SKM-1 treated with dmso at 0.1 percent for 144 hours (cell line): ENCODE measurements around the gene TFF1.

Experiments used
- DNase-seq: peaks from one replicate; lab custom pipeline; 2025; ENCODE audit not compliant: unreplicated experiment; lab: John Stamatoyannopoulos, UW

TFF1 gene

GRCh38 chr21:42346441-42346840 is 19.9 kb downstream of the TFF1 start:
- DNase-seq: no peak

GRCh38 chr21:42344631-42345030 is 21.7 kb downstream of the TFF1 start:
- DNase-seq: no peak

GRCh38 chr21:42343963-42344510 is 22.3 kb downstream of the TFF1 start:
- DNase-seq: no peak

GRCh38 chr21:42343556-42343955 is 22.8 kb downstream of the TFF1 start:
- DNase-seq: no peak

- DNase-seq: no peak
Observed at GRCh38 chr21:42343101-42343500, 23.2 kb downstream of the TFF1 start.

GRCh38 chr21:42341776-42342542 is 24.4 kb downstream of the TFF1 start:
- DNase-seq: no peak

- DNase-seq: no peak
Observed at GRCh38 chr21:42340187-42341050, 25.9 kb downstream of the TFF1 start.

- no peak for DNase-seq
Observed at GRCh38 chr21:42338729-42339715, 27.3 kb downstream of the TFF1 start.

GRCh38 chr21:42337830-42338728 is 28.3 kb downstream of the TFF1 start:
- peak; percentile 39 for DNase-seq

GRCh38 chr21:42337276-42337675 is 29.1 kb downstream of the TFF1 start:
- no peak for DNase-seq

- no peak for DNase-seq
Observed at GRCh38 chr21:42336054-42336453, 30.3 kb downstream of the TFF1 start.

- DNase-seq: no peak
Observed at GRCh38 chr21:42332557-42333317, 33.6 kb downstream of the TFF1 start.

- no peak for DNase-seq
Observed at GRCh38 chr21:42331660-42332059, 34.7 kb downstream of the TFF1 start.

- no peak for DNase-seq
Observed at GRCh38 chr21:42330380-42331371, 35.7 kb downstream of the TFF1 start.

- no peak for DNase-seq
Observed at GRCh38 chr21:42324896-42325295, 41.4 kb downstream of the TFF1 start.

GRCh38 chr21:42321845-42322244 is 44.5 kb downstream of the TFF1 start:
- no peak for DNase-seq

- DNase-seq: no peak
Observed at GRCh38 chr21:42321231-42321630, 45.1 kb downstream of the TFF1 start.

- no peak for DNase-seq
Observed at GRCh38 chr21:42320791-42321190, 45.5 kb downstream of the TFF1 start.
